Astrocyte (in vitro differentiated cells and primary cell): ENCODE results near the gene ANO4. TPM values are rescaled to one million over a fixed set of nuclear protein-coding genes. Genes with fewer than 3 reads are reported as not detected.

Experiments used
- DNase-seq: peaks from one replicate; pipeline ENCODE4 v3.0.0-alpha.2; 2010; ENCODE audit warnings: low read depth
- FAIRE-seq: peaks from 2 replicates; lab custom pipeline; 2011; peaks lifted over from hg19 to GRCh38; lab: Jason Lieb, UNC
- H2AFZ ChIP-seq: 2 replicates; pipeline ENCODE4 v1.6.0; 2012; ENCODE audit warnings: low read depth, low read length, inconsistent platforms
- H3K27ac ChIP-seq: 2 replicates; pipeline ENCODE4 v1.5.1; 2011; ENCODE audit warnings: low read depth, low read length, inconsistent platforms
- H3K27me3 ChIP-seq: 2 replicates; pipeline ENCODE4 v1.6.0; 2011; ENCODE audit warnings: low read length, inconsistent platforms; ENCODE audit not compliant: insufficient read depth
- H3K36me3 ChIP-seq: 2 replicates; pipeline ENCODE4 v1.5.1; 2011; ENCODE audit warnings: low read length, inconsistent platforms; ENCODE audit not compliant: insufficient read depth
- H3K4me1 ChIP-seq: 2 replicates; pipeline ENCODE4 v1.5.1; 2011; ENCODE audit warnings: low read length, inconsistent platforms; ENCODE audit not compliant: insufficient read depth
- H3K4me2 ChIP-seq: 2 replicates; pipeline ENCODE4 v1.6.0; 2012; ENCODE audit warnings: low read length, inconsistent platforms
- H3K4me3 ChIP-seq: 2 replicates; pipeline ENCODE4 v1.5.1; 2011; ENCODE audit warnings: low read depth, mild to moderate bottlenecking, low read length, inconsistent platforms; ENCODE audit not compliant: insufficient read depth
- H3K79me2 ChIP-seq: 2 replicates; pipeline ENCODE4 v1.6.0; 2012; ENCODE audit warnings: mild to moderate bottlenecking, low read length, inconsistent platforms; ENCODE audit not compliant: insufficient read depth
- H3K9ac ChIP-seq: 2 replicates; pipeline ENCODE4 v1.6.0; 2012; ENCODE audit warnings: mild to moderate bottlenecking, low read length, inconsistent platforms
- H3K9me3 ChIP-seq: 2 replicates; pipeline ENCODE4 v1.5.1; 2012; ENCODE audit warnings: low read depth, mild to moderate bottlenecking, low read length, inconsistent platforms; ENCODE audit not compliant: insufficient read depth
- H4K20me1 ChIP-seq: 2 replicates; pipeline ENCODE4 v1.6.0; 2012; ENCODE audit warnings: low read length, inconsistent platforms; ENCODE audit not compliant: insufficient read depth
- H3K27ac Mint-ChIP-seq: one replicate; pipeline ENCODE4 v1.8.0; 2021; ENCODE audit warnings: mild to moderate bottlenecking, mixed read lengths; ENCODE audit not compliant: unreplicated experiment
- H3K27me3 Mint-ChIP-seq: one replicate; pipeline ENCODE4 v1.8.0; 2021; ENCODE audit warnings: low read depth, mixed read lengths; ENCODE audit not compliant: unreplicated experiment
- H3K36me3 Mint-ChIP-seq: one replicate; pipeline ENCODE4 v1.8.0; 2021; ENCODE audit warnings: low read depth, mixed read lengths; ENCODE audit not compliant: unreplicated experiment
- H3K4me1 Mint-ChIP-seq: one replicate; pipeline ENCODE4 v1.8.0; 2021; ENCODE audit warnings: low read depth, mixed read lengths; ENCODE audit not compliant: unreplicated experiment
- H3K4me3 Mint-ChIP-seq: one replicate; pipeline ENCODE4 v1.8.0; 2021; ENCODE audit warnings: mild to moderate bottlenecking, moderate library complexity, mixed read lengths; ENCODE audit not compliant: unreplicated experiment
- H3K9me3 Mint-ChIP-seq: one replicate; pipeline ENCODE4 v1.8.0; 2021; ENCODE audit warnings: mild to moderate bottlenecking, mixed read lengths; ENCODE audit not compliant: unreplicated experiment
- EZH2 ChIP-seq: IDR thresholded peaks from 2 replicates; pipeline ENCODE4 v1.6.1; 2012; ENCODE audit warnings: mild to moderate bottlenecking, low read length, inconsistent platforms; ENCODE audit not compliant: insufficient read depth
- total RNA-seq: library from RNA; stranded (reverse); gene quantifications from 2 replicates; pipeline ENCODE4 v1.2.1, GENCODE V29; 2021
- TF ChIP-seq, protein P1 (sequence below): IDR thresholded peaks from 2 replicates; pipeline ENCODE4 v1.5.1; 2011; ENCODE audit warnings: low read depth, mild to moderate bottlenecking, inconsistent platforms, low read length, moderate library complexity; ENCODE audit not compliant: insufficient read depth

The ANO4 gene
- total RNA-seq, 1 donor from 2014 or later, result 41.3 TPM

DNA sequence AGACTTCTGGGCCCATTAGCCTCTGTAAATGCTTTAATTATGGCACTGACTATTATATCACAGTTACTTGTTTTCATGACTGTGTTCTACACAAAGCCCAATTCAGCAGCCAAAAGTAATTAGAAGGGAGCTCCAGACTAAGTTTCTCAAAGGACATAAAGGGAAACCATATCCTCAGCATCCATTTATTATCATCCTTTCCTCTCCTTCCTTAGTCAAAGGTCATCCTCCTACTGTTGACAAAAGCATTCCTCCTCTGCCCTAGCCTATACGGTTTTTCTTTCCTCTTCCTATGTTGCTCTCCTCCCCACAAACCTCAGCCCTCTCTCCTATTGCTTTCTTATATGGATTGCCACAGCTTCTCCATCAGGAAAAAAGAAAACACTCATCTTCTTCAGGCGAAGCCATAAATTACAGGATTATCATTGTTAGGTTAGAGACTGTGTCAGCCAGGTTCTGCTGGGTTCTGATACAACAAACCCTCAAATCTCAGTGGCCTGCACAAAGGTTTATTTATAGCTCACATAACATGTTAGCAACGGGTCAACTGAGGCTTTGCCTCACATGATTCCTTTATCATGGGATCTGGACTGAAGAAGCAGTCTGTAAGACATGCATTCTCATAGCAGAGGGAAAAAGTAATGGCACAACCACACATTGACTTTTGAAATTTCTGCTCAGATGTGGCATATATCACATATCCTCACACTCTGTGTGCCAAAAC is 208.3 kb downstream of the ANO4 start:
- no peak for TF ChIP-seq EZH2
- TF ChIP-seq, protein P1, sequence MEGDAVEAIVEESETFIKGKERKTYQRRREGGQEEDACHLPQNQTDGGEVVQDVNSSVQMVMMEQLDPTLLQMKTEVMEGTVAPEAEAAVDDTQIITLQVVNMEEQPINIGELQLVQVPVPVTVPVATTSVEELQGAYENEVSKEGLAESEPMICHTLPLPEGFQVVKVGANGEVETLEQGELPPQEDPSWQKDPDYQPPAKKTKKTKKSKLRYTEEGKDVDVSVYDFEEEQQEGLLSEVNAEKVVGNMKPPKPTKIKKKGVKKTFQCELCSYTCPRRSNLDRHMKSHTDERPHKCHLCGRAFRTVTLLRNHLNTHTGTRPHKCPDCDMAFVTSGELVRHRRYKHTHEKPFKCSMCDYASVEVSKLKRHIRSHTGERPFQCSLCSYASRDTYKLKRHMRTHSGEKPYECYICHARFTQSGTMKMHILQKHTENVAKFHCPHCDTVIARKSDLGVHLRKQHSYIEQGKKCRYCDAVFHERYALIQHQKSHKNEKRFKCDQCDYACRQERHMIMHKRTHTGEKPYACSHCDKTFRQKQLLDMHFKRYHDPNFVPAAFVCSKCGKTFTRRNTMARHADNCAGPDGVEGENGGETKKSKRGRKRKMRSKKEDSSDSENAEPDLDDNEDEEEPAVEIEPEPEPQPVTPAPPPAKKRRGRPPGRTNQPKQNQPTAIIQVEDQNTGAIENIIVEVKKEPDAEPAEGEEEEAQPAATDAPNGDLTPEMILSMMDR, result no peak
- H3K9me3 ChIP-seq, result no peaks in the 10 kb centered on the region
- no peak overlapping the region for H3K9ac ChIP-seq
- H2AFZ ChIP-seq, result no peak overlapping the region
- Mint-ChIP-seq H3K27me3 (no peaks in the 10 kb centered on the region), H3K4me1 (peaks cover 2% of the 10 kb centered on the region), H3K36me3 (peaks cover 12% of the 10 kb centered on the region), H3K4me3 (no peak overlapping the region), H3K27ac (no peak overlapping the region), H3K9me3 (no peaks in the 10 kb centered on the region)
- FAIRE-seq (no peak), DNase-seq (no peak)
- H3K4me3 ChIP-seq, result no peak overlapping the region
- H3K36me3 ChIP-seq, result no peaks in the 10 kb centered on the region
- no peak overlapping the region for H3K4me2 ChIP-seq
- H4K20me1 ChIP-seq, result no peaks in the 10 kb centered on the region
- H3K79me2 ChIP-seq, result no peaks in the 10 kb centered on the region
- no peak overlapping the region for H3K27ac ChIP-seq
- no peaks in the 10 kb centered on the region for H3K4me1 ChIP-seq
- no peaks in the 10 kb centered on the region for H3K27me3 ChIP-seq

DNA sequence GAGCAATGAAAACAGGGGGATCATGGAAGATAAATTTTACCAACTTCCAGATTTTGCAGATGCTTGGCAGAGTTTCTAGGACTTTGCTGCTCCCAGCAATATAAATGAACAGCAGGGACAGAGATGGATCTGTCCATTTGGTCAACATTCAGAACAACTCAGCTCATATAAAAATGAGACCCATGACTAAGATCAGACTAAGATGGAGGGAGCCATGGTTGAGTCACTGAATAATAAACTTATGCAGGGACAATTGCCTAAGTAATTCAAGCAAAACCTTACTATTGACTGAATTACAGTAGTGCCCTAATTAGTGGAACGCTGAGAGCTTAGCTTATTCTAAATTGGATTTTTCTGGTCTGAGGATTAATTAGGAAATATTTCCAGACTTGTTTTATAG is 210.3 kb downstream of the ANO4 start:
- FAIRE-seq, result no peak
- H3K27ac ChIP-seq, result no peak overlapping the region

More for the DNA sequence above, 210.3 kb downstream of the ANO4 start:
- no peaks in the 10 kb centered on the region for H3K27me3 ChIP-seq
- TF ChIP-seq EZH2, result no peak
- TF ChIP-seq, protein P1, result no peak
- DNase-seq, result no peak
- Mint-ChIP-seq H3K27ac (no peak overlapping the region), H3K27me3 (no peaks in the 10 kb centered on the region), H3K4me1 (peaks cover 2% of the 10 kb centered on the region), H3K36me3 (peaks cover 15% of the 10 kb centered on the region), H3K4me3 (no peak overlapping the region), H3K9me3 (peaks cover 7% of the 10 kb centered on the region)
- H3K4me3 ChIP-seq, result no peak overlapping the region
- no peaks in the 10 kb centered on the region for H3K4me1 ChIP-seq
- no peak overlapping the region for H2AFZ ChIP-seq
- H3K9ac ChIP-seq, result no peak overlapping the region
- no peaks in the 10 kb centered on the region for H3K36me3 ChIP-seq
- H3K79me2 ChIP-seq, result no peaks in the 10 kb centered on the region
- no peak overlapping the region for H3K4me2 ChIP-seq
- H4K20me1 ChIP-seq, result no peaks in the 10 kb centered on the region
- H3K9me3 ChIP-seq, result no peaks in the 10 kb centered on the region
